HK-2 (cell line): ENCODE data around the gene CROCC2.
A peak's percentile ranks its signal among the peaks of the same experiment; 100 is the strongest.

Experiments used
- DNase-seq: peaks from one replicate; pipeline ENCODE4 v3.0.0-alpha.2; 2018; ENCODE audit not compliant: unreplicated experiment

The CROCC2 gene

DNA sequence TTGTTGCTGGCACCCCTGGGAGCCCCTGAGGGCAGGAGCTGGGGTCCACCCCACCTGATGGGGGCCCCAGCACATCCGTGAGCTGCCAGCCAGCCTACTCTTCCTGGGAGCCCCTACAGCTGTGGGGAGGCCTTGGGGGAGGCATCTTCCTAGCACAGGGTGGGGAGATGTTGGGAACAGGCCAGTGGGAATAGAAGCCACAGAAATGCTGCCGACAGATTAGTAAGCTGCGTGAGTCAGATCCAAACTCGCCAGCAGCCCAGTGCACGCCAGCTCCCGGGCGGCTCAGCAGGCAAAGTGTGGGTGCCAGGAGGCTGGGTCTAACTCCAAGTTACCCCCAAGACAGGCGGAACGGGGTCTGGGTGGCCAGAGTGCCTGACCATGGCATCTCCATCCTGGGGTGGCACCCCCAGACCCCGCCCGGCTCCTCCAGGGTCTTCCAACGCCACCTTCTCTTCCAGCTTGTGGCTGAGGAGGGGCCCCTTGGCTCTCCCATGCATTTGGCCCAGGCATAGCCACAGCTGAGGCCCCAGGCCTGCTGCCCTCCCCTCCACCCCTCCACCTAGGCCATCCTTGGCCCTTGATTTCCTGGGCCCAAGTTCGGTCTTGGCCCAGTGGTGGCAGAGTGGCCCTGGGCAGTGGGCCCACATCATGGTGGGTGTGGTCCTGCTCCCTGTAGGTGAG, 15.3 kb downstream of the CROCC2 start:
- DNase-seq: peak; percentile 74

DNA sequence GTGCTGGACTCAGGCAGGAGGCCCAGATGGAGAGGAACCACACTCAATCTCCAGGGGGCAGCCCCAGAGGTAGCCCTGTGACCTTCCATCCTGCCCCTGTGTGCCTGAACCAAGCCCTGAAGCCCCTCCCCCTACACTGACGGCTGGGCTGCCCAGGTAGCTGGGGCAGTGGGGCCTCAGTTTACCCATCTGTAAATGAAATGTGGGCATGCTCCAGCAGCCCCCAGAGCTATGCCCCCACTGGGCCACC, 15.8 kb downstream of the CROCC2 start:
- DNase-seq: no peak

DNA sequence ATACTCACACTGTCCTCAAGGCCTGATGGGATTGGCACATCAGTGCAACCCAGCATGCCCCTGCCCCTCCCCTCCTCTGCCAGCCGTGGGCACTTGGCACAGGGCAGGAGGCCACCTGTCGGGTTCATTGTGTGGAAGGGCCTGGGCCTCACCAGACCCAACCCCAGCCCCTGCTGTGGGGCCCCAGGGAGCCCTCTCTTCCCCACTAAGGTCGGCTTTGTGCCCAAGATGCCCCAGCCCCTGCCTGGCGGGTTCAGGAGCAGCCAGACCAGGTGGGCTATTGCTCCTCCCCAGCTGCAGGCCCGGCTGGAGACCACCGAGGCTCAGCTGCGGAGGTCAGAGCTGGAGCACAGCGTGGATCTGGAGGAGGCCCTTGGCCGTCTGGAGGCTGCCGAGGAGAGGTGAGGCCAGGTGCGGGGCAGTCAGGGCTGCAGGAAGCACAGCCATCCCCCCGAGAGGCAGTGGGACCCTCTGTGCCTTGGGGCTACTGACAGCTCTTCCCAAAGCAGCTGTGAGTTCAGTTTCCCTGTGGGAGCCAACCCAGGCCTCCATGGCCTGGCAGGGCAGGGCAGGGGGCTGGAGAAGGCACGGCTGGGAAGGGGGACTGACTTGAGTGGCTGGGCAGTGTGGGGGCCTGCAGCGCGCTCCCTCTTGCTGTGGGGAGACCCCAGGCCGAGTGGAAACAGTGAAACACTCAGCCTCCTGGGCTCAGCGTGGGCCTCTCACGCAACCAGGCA, 16.3 kb downstream of the CROCC2 start:
- no peak for DNase-seq

DNA sequence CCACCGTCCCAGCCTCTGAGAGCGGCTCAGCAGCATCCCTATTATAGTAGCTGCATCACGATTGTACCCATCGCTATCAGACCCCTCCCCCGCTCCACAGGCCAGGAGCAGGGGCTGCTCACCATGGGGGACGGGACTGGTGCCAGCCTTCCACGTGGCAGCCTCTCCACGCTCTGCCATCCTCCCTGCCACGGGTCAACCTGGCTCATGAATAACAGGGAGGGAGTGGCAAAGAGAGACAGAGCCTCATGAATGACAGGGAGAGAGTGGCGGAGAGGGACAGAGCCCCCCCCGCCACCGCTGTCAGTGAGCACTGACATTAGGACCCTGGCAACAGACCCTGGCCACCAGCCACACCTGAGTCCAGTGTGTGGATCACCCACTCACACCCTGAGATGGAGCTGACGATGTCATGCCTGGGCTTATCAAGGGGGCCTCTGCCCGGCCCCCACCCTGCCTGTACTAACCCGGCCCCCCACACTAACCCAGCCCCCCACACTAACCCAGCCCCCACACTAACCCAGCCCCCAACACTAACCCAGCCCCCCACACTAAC, 16.9 kb downstream of the CROCC2 start:
- no peak for DNase-seq

DNA sequence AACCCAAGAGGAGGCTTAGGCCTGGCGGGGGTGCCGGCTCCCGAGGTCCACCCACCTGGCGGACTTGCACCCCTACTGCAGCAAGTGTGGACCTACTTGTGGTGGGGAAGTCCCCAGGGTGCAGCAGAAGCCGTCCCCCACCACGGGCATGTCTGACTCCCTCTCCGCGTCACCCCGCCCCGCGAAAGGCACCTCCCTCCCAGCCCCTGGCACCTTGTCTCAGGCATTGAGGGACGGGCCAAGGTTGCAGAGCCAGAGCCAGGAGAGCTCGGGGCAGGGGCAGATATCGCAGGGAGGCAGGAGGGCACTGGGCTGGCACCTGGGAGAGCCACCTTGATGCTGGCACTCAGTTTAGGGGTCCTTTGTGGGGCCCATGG, 19.0 kb downstream of the CROCC2 start:
- no peak for DNase-seq

DNA sequence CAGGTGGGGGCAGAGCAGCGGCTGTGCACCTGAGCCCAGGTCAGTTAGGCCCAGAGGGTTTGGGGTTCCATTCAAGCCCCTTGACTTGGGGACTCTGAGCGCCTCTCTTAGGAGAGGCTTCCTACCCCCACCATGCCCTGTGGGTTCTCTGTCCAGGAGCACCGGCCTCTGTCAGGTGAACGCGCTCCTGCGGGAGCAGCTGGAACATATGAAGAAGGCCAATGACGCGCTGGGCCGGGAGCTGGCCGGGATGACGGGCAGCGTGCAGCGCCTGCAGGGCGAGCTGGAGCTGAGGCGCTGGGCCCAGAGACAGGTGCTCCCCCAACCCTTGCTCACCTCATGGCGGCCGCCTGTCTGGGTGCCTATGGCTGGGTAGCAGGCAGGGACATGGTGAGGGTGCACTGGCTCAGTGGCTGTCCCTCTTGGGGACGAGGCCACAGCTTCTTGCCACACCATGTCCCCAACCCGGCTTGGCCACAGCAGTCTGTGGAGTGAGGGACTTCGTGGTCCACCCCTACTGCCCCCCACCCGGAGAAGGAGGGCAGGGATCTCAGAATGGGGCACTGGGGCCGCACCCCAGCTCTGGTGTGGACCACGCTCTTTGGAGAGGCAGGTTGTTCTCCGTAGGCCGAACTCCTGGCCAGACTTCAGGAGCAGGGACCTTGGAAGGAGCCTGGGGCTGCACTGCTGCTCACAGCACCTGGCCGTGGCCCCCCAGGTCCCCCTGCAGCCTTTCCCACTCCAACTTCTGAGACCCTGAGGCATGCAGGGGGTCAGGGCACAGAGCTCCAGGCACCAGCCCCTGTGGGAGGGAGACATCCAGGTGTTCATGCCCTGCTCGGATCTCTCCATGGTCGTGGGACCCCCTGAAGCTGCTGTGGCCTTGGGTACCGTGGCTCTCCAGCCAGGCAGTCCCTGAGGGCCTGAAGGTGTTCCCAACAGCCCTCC, 19.7 kb downstream of the CROCC2 start:
- no peak for DNase-seq

DNA sequence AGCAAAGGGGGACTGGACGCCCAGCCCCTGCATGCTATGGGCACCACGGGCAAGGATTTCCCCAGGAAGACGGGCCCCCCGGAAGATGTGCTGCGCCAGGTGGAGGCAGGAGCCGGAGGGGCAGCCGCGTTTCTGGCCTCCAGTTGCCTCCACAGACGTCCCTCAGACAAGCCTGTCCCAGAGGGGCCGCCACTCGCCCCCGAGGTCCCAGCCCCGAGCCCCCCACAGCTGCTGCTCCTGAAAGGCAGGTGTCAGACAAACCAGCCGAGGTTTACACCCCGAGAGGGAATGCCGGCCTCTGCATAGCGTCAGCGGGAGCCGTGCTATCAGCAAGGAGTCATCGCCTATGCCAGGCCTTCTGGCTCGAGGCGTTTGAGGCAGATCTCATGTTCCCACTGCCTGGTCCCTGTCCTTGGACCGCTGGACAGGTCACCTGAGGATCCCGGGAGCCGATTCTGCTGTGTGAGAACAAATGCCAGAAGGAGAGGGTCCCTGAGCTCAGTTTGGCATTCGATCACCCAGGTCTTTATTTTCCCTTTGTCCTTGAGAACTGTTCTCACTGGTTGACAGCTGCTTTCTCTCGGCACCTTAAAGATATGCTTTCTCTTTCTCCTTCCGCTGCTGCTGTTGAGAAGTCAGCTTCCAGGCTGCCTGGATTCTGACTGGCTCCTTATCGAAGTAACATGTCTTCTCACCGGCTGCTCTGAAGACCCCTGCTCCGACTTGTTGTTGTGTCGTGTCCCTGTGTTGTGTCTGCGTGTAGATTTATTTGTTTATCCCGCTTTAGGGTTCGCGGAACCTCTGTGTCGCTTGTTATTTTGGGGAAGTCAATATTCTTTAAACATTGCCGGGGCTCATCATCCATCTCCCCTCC, 20.6 kb downstream of the CROCC2 start:
- no peak for DNase-seq

DNA sequence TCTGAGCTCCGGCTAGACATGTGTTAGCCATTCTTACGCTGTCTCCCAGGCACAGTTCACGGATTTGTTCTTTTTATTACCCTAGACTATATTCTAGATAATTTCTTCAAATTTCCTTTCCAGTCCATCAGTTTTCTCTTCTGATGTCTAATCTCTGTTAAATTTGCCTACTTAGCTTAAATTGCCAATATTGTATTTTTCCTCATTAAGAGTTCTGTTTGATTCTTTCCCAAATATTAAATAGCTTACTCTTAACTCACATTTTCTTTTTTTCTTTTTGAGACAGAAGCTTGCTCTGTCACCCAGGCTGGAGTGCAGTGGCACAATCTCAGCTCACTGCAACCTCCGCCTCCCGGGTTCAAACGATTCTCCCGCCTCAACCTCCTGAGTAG, 21.2 kb downstream of the CROCC2 start:
- no peak for DNase-seq

DNA sequence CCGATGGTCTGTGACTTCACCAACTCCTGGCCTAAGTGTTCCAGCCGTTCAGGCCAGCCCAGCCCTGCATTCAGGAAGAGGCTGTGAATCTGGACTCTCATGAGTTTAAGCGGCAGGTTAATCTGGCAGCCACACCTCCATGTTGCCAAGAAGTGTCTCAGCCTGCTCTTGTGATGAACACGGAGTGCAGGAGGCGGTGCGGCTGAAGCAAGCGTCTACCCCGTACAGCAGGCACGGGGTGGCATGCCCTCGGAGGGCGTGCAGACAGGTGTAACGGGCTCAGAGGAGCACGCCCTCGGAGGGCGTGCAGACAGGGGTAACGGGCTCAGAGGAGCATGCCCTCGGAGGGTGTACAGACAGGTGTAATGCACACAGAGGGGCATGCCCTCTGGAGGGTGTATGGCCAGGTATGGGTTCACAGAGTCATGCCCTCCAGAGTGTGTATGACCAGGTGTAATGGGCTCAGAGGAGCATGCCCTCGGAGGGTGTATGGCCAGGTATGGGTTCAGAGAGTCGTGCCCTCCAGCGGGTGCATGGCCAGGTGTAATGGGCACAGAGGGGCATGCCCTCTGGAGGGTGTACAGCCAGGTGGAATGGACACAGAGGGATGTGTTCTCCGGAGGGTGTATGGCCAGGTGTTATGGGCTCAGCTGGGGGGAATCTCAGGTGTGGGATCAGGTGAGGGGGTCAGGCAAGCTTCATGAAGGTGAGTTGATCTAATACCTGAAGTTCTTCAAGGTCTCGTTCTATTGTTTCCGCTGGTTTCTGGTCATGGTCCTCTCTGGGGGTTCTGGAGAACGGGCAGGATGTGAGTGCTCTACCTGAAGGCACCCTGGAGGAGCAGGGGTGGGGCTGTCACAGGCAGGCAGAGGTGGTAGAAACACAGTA, 22.6 kb downstream of the CROCC2 start:
- no peak for DNase-seq

DNA sequence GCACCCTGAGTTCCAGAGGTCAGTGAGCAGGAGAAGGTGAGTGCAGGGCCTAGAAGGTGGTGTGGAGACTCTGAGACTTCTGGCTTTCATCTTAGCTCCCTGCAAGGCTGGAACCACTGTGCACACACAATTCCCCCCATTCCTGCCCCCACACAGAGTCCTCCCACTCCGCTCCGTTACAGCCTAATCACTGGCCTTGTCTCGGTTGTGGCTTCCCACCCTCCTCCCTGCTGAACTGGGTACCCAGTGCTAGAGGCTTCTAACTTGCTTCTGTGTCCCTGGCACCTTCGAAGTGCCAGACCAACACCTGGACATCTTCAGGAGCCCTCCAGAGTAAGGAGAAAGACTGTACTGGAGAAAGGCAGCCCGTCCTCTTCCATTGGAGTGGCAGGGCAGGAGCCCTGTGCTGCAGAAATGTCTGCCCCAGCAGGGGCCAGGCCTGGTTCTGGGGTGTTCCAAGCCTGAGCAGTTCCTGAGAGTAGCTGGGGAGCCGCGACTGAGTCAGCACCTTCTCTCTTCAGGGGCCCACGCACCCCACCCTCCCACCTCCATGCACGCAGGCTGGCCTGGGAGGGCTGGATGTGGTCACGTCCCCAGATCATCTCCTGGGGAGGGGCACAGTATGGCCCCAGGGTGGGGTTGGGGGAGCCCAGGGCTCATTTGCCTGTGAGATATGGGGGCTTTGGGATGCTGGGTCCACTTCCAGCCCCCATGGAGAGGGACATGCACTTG, 23.4 kb downstream of the CROCC2 start:
- no peak for DNase-seq

DNA sequence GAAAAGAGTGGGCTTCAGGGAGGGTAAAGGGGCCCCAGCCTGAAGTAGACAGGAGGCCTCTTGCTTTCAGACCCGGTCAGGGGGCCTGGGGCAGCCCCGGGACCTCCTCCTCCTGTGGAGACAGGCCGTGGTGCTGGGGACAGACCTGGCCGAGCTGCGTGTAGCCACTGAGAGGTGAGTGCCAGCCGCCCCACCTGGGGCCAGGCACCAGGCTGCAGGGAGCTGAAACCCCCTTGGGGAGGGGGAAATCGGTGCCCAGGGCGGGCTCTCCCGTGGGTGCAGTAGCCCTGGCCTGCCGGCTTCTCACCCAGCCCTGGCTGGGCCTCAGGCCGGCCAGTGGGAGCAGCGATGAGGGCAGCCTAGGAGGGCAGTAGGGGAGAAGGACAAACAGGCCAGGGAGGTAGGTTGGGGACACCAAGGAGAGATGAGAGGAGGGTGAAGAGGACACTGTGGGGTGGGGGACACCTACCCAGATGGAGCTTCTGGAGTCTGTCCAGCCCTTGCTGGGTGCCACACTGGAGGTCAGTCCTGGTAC, 24.0 kb downstream of the CROCC2 start:
- no peak for DNase-seq

DNA sequence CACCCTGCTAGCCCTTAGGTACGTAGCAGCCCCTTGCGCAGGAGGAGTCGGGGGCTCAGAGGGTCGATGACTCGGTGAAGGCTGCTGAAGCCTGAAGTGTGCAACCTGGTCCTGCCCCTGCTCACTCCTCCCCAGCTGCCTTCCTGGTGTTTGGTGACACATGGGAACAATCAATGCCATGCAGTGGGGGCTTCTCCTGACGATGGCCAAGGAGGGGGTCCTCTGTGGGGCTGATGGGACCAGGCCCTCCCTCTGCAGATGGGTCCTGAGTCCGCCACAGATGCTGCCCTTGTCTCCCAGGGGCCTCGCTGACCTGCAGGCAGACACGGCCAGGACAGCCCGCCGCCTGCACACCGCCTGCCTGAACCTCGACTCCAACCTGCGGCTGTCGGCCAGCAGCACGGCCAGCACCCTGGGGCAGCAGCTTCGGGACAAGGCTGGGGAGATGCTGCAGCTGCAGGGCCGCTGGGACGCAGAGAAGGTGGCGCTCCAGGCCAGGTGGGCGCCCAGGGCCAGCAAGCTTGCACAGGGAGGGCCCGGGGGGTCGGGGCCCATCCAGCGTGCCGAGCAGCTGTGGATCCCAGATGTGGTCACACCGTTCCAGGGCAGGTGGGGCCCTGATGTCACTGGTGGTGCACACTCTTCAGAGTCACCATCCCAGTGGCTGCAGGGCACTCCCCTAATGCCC, 24.6 kb downstream of the CROCC2 start:
- DNase-seq: no peak

DNA sequence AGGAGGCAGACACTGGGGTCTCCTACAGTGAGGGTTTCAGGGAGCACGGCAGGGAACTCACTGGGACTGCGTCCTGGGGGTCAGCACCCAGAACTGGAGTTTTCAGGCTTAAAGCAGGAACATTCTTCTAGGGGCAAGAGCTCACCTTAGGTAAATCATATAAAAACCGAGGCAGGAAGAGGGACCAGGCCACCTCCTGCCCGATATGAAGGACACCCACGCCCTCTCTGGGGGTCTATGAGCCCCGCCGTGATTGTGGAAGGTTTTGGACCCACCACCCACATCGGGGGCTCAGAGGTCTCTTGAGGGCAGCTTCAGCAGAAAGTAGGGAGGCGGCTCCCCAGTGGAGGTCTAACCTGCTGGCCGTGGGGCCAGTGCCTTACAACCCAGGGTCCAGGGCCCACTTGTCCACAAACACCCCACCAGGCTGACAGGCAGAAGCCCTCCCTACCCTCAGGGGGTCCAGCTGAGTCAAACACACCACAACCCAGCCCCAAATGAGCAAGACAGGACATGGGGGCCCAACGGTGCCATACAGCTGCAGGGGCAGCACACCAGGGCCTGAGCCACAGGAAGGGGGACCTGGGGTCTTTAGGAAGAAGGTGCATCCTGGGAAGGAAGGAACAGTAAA, 25.3 kb downstream of the CROCC2 start:
- no peak for DNase-seq

DNA sequence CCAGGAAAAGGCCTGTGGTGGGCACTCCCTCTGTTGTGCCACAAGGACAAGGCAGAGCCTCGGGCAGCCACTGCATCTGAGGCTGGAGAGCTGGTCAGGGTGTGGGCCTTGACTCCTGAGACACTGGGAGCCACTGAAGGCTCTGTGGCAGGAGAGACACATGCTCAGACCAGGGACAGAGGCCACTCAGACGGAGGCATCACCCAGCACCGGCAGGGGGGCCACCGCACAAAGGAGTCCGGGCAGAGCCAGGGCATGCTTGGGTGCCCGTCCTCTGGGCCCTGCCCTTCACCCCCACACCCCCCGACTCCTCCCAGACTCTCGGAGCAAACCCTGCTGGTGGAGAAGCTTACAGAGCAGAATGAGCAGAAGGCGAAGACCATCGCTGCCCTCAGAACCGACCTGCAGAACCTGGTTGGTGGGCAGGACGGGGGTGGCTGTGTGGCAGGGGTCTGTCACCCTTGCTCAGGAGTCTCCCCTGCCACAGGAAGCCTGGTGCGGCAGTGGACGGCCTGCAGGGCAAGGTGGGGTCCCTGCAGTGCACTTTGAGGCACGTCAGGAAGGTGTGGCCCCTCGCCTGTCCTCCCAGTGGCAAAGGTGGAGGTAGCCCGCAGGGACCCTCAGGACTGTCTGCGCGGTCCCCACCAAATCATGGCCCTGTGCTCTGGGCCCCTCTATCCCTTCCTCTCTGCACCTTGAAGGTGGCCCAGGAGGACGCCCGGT, 26.0 kb downstream of the CROCC2 start:
- no peak for DNase-seq

DNA sequence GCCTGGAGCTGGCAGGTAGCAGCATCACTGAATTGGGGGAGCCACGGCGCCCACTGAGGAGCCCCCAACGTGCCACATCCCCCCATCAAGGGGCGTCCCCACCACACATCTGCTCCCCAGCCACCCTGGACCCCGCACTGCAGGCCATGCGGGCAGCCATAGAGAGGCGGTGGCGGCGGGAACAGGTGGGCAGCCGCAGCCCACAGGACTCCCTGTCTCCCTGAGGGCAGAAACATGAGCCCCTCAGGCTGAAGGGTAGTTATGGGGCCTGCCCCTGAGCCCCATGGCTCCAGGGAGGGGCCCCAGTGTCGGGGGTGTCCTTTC, 26.6 kb downstream of the CROCC2 start:
- no peak for DNase-seq

DNA sequence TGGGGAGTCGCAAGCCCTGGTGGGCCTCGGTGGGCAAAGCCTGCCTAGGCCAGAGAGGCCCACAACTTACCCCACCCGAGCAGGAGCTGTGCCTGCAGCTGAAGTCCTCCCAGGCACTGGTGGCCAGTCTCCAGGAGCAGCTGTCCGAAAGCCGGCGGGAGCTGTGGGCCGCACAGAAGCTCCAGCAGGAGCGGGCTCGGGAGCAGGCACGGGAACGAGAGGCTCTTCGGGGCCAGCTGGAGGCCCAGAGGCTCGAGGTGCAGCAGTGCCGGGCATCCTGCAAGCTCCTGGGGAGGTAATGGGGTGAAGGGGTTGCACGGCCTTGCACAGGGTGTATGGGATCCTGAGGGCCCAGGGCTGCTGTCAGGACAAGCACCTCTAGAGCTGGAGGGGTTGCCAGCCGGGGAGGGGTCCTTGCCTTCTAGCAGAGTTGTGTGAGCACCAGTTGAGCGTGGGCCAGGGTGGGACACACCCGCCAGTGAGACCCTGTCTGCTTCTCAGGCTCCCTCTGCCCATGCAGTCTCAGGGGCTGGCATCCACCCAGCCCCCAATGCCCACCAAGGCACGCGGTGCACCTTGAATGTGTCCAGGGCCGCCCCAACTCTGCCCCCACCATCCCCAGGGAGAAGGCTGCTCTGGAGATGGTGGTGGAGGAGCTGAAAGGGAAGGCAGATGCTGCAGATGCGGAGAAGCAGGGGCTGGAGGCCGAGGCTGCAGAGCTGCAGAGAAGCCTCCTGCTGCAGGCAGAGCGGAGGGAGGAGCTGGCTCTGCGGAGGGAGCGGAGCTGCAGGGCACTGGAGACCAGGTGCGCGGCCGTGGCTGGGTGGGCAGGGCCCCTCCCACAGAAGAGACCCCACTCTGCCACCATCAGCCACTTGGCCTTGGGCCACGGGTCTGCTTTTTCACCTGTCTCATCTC, 27.2 kb downstream of the CROCC2 start:
- no peak for DNase-seq
